PC-9 (cell line): Measurements from ENCODE around the gene C4B. TPM values are rescaled to one million over a fixed set of nuclear protein-coding genes. Genes with fewer than 3 reads are reported as not detected.
A peak's percentile ranks its signal among the peaks of the same experiment; 100 is the strongest.
"Not testable (repeated sequence)": the region's sequence is repeated elsewhere in the genome, so short reads cannot be mapped to it uniquely, and the experiment has no call there.

Experiments used
- BruUV-seq: library from RNA; stranded (reverse); fragments of 400-500 nt; replicated peaks from 2 replicates; lab custom pipeline; 2021; lab: Mats Ljungman, UMichigan
- CTCF ChIA-PET: fragments of 300-600 bp; sonication (Branson Sonifier 250); formaldehyde crosslinking; loops from one replicate; lab custom pipeline; 2022; ENCODE audit warnings: antibody characterized with exemption; lab: Charles Lee
- POLR2A ChIA-PET: fragments of 300-600 bp; sonication (Branson Sonifier 250); formaldehyde crosslinking; loops from one replicate; lab custom pipeline; 2022; ENCODE audit warnings: antibody characterized with exemption; ENCODE audit not compliant: unreplicated experiment; lab: Charles Lee
- DNase-seq, 2 experiments: peaks; one replicate each; pipeline versions ENCODE4 v3.0.0 to v3.0.0-alpha.2; 2015 to 2022; ENCODE audit warnings: mixed read lengths in 1 of 2
- H2AFZ ChIP-seq: fragments of 200-600 bp; sonication (generic); 2 replicates; pipeline ENCODE4 v1.8.1; 2017; ENCODE audit warnings: antibody characterized with exemption
- H3F3A ChIP-seq: fragments of 200-600 bp; sonication (generic); 2 replicates; pipeline ENCODE4 v1.8.1; 2017; ENCODE audit warnings: antibody characterized with exemption, mild to moderate bottlenecking, low read depth; ENCODE audit not compliant: insufficient read depth
- H3K27ac ChIP-seq: fragments of 200-600 bp; sonication (generic); 2 replicates; pipeline ENCODE4 v1.6.1; 2016; ENCODE audit warnings: mixed run types
- H3K27me3 ChIP-seq: fragments of 200-600 bp; sonication (generic); 2 replicates; pipeline ENCODE4 v1.6.1; 2016; ENCODE audit warnings: low read depth, mixed run types; ENCODE audit not compliant: insufficient read depth
- H3K36me3 ChIP-seq: fragments of 200-600 bp; sonication (generic); 2 replicates; pipeline ENCODE4 v1.6.1; 2016; ENCODE audit warnings: low read depth, mixed run types
- H3K4me1 ChIP-seq: fragments of 200-600 bp; sonication (generic); replicated peaks from 2 replicates; pipeline ENCODE4 v1.6.1; 2016; ENCODE audit warnings: mixed run types; ENCODE audit not compliant: insufficient read depth
- H3K4me2 ChIP-seq: fragments of 200-600 bp; sonication (generic); 2 replicates; pipeline ENCODE4 v1.6.1; 2017; ENCODE audit warnings: mixed run types
- H3K4me3 ChIP-seq: fragments of 200-600 bp; sonication (generic); 2 replicates; pipeline ENCODE4 v1.6.1; 2016; ENCODE audit warnings: mixed run types
- H3K79me2 ChIP-seq: fragments of 200-600 bp; sonication (generic); 2 replicates; pipeline ENCODE4 v1.6.1; 2017; ENCODE audit warnings: low read depth, mixed run types
- H3K9me2 ChIP-seq: fragments of 200-600 bp; sonication (generic); 2 replicates; pipeline ENCODE4 v1.8.1; 2017; ENCODE audit warnings: mild to moderate bottlenecking; ENCODE audit not compliant: insufficient read depth
- H3K9me3 ChIP-seq: fragments of 200-600 bp; sonication (generic); 2 replicates; pipeline ENCODE4 v1.8.1; 2016; ENCODE audit warnings: low read depth; ENCODE audit not compliant: insufficient read depth
- H4K20me1 ChIP-seq: fragments of 200-600 bp; sonication (generic); 2 replicates; pipeline ENCODE4 v1.8.1; 2017; ENCODE audit not compliant: insufficient read depth
- CTCF ChIP-seq: fragments of 200-600 bp; sonication (generic); conservative IDR thresholded peaks from 2 replicates; pipeline ENCODE4 v1.6.1; 2017; ENCODE audit warnings: mixed run types, antibody characterized with exemption, mild to moderate bottlenecking, moderate library complexity
- EZH2 ChIP-seq: fragments of 200-600 bp; sonication (generic); IDR thresholded peaks from 2 replicates; pipeline ENCODE4 v1.8.0; 2017; ENCODE audit warnings: antibody characterized with exemption, low read depth
- intact Hi-C: fragments of 100-400 bp; cut with micrococcal nuclease; formaldehyde crosslinking; loops from one replicate; pipeline ENCODE4 v1.10.0; 2022; ENCODE audit not compliant: unreplicated experiment
- total RNA-seq: library from RNA; stranded (reverse); gene quantifications from 2 replicates; pipeline ENCODE4 v1.2.3, GENCODE V29; 2021

Gene C4B
- total RNA-seq, 1 experiment from 2014 or later, result 8.3 TPM

GRCh38 chr6:32044916-32045315, 30.3 kb downstream of the C4B start:
- H3K9me2 ChIP-seq, BruUV-seq, H3K36me3 ChIP-seq, POLR2A ChIA-PET, H4K20me1 ChIP-seq, H3K4me2 ChIP-seq, H3K9me3 ChIP-seq, H3K27ac ChIP-seq, H3K4me3 ChIP-seq, DNase-seq, intact Hi-C loops, H2AFZ ChIP-seq, H3K79me2 ChIP-seq, CTCF ChIA-PET, H3K27me3 ChIP-seq: not testable (repeated sequence)
- Histone ChIP-seq H3K4me1 (peaks cover 30% of the 10 kb centered on the region), H3F3A (peaks cover 19% of the 10 kb centered on the region; the same call in 1 of the 2 replicates)

DNA sequence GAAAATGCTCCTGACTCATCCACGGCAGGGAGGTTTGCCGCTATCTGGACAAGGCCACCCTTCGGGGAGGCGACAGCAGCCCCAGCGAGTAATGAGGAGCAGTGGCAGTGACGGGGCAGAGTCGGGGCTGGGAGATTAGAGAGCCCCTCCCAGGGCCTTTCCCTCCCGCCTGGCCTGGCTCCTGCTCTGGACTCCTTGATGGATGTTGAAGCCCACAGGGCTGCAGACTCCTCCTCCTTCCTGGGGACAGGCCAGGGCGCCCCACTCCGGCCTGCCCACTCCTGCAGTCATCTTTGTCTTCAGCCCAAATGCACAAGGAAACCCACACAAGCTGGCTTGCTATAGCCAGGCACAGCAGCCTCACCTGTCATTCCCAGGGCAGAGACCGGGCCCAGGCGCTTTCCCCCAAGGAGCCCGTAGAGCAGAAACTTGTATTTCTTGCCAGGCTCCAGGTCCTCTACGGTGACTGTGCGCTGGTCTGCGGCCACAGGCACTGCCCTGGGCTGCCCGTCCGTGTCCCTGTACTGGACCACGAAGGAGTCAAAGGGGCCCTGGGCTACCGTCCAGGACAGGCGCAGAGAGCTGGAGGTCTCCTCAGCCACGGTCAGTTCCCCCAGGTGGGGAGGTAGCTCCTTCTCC, 31.3 kb downstream of the C4B start:
- CTCF ChIA-PET, result no interaction called here
- Histone ChIP-seq H3K4me2 (peak overlapping the region; percentile 87), H3K4me3 (no peak overlapping the region; the same call in 1 of the 2 replicates), H3K9me2 (no peaks in the 10 kb centered on the region), H3K27me3 (no peaks in the 10 kb centered on the region), H3F3A (peaks cover 19% of the 10 kb centered on the region; the same call in 1 of the 2 replicates), H2AFZ (no peak overlapping the region), H3K9me3 (no peaks in the 10 kb centered on the region), H3K79me2 (no peaks in the 10 kb centered on the region), H3K4me1 (peaks cover 30% of the 10 kb centered on the region), H3K36me3 (no peaks in the 10 kb centered on the region), H3K27ac (peak overlapping the region; percentile 91), H4K20me1 (no peaks in the 10 kb centered on the region)
- no peak for TF ChIP-seq EZH2
- TF ChIP-seq CTCF, result no peak
- DNase-seq, result peak in 1 of 2 experiments; percentile 39
- POLR2A ChIA-PET, result interaction anchor here (0.6 kb wide), 2 partner anchors 31 to 100 kb away, joined by 3 to 4 read pairs; partner anchors contain the start of gene CFB
- no TSS peak for BruUV-seq
- intact Hi-C loops, result loop anchor here (2.0 kb wide), 2 partner anchors 33 to 69 kb away; no protein-coding TSS in a partner anchor

GRCh38 chr6:32046450-32047083, 32.0 kb downstream of the C4B start:
- CTCF ChIA-PET, result no interaction called here
- intact Hi-C loops, result loop anchor here (2.0 kb wide), 2 partner anchors 32 to 68 kb away; no protein-coding TSS in a partner anchor

More at GRCh38 chr6:32046450-32047083, 32.0 kb downstream of the C4B start:
- POLR2A ChIA-PET, result interaction anchor here (0.5 to 0.6 kb wide), 5 partner anchors 30 to 137 kb away, joined by 3 to 6 read pairs (median 4); partner anchors contain the start of gene CFB
- Histone ChIP-seq H3K27me3 (no peaks in the 10 kb centered on the region), H3K4me1 (peaks cover 30% of the 10 kb centered on the region), H3K36me3 (no peaks in the 10 kb centered on the region), H2AFZ (peak overlapping the region; percentile 70), H3K4me2 (peak overlapping the region; percentile 87), H3K27ac (peak overlapping the region; percentile 91), H3K79me2 (no peaks in the 10 kb centered on the region), H4K20me1 (no peaks in the 10 kb centered on the region), H3F3A (peaks cover 19% of the 10 kb centered on the region; the same call in 1 of the 2 replicates), H3K4me3 (no peak overlapping the region; the same call in 1 of the 2 replicates), H3K9me2 (no peaks in the 10 kb centered on the region), H3K9me3 (no peaks in the 10 kb centered on the region)
- TF ChIP-seq EZH2, result no peak
- peak; percentile 34; the same call in 1 of the 2 replicates for TF ChIP-seq CTCF
- peak; percentile 49 to 66 for DNase-seq
- TSS peak; percentile 88 for BruUV-seq
